HG03354 (cell line): ENCODE measurements around the gene CADM4.
"Not testable (repeated sequence)": the region's sequence is repeated elsewhere in the genome, so short reads cannot be mapped to it uniquely, and the experiment has no call there.

Experiments used
- ATAC-seq: cut with Tn5 transposase; IDR thresholded peaks from one replicate; pipeline ENCODE4 v1.9.1; 2021; ENCODE audit warnings: mild to moderate bottlenecking; ENCODE audit not compliant: unreplicated experiment, poor library complexity, severe bottlenecking

CADM4 gene

GRCh38 chr19:43636121-43636683 lies 3.4 kb downstream of the CADM4 start:
- ATAC-seq = no peak

- ATAC-seq = not testable (repeated sequence)
Observed at GRCh38 chr19:43635561-43635940, 4.1 kb downstream of the CADM4 start.

GRCh38 chr19:43634872-43635560 lies 4.6 kb downstream of the CADM4 start:
- ATAC-seq = no peak

GRCh38 chr19:43634506-43634871 lies 5.2 kb downstream of the CADM4 start:
- no peak for ATAC-seq

- ATAC-seq = no peak
Observed at GRCh38 chr19:43634068-43634467, 5.6 kb downstream of the CADM4 start.

GRCh38 chr19:43633520-43633919 lies 6.1 kb downstream of the CADM4 start:
- ATAC-seq = no peak

- ATAC-seq = no peak
Observed at GRCh38 chr19:43631491-43631890, 8.2 kb downstream of the CADM4 start.

- ATAC-seq = no peak
Observed at GRCh38 chr19:43628646-43629326, 10.9 kb downstream of the CADM4 start.

GRCh38 chr19:43626838-43627237 lies 12.8 kb downstream of the CADM4 start:
- no peak for ATAC-seq

- ATAC-seq = no peak
Observed at GRCh38 chr19:43625918-43626579, 13.6 kb downstream of the CADM4 start.

- no peak for ATAC-seq
Observed at GRCh38 chr19:43624933-43625332, 14.7 kb downstream of the CADM4 start.

- no peak for ATAC-seq
Observed at GRCh38 chr19:43623889-43624670, 15.6 kb downstream of the CADM4 start.

- ATAC-seq = no peak
Observed at GRCh38 chr19:43622956-43623355, 16.7 kb downstream of the CADM4 start.

- ATAC-seq = no peak
Observed at GRCh38 chr19:43622070-43622469, 17.6 kb downstream of the CADM4 start.

GRCh38 chr19:43620061-43621001 lies 19.3 kb downstream of the CADM4 start:
- no peak for ATAC-seq

- peak; percentile 75 for ATAC-seq
Observed at GRCh38 chr19:43619262-43620060, 20.2 kb downstream of the CADM4 start, which contains the start of gene ZNF428. Gene ZNF428 (minus strand): TSS chr19:43619629. CDS start chr19:43614304, 5,325 bp downstream.

- peak; percentile 30 for ATAC-seq
Observed at GRCh38 chr19:43618921-43619261, 20.8 kb downstream of the CADM4 start.

- no peak for ATAC-seq
Observed at GRCh38 chr19:43616954-43617353, 22.7 kb downstream of the CADM4 start.
